ENCODE data around the gene RHEBL1. TPM values are rescaled to one million over a fixed set of nuclear protein-coding genes. Genes with fewer than 3 reads are reported as not detected.
A peak's percentile ranks its signal among the peaks of the same experiment; 100 is the strongest.

Gene RHEBL1
- total RNA-seq, 2 donors from 2014 or later: 1.1 to 2.3 TPM

DNA sequence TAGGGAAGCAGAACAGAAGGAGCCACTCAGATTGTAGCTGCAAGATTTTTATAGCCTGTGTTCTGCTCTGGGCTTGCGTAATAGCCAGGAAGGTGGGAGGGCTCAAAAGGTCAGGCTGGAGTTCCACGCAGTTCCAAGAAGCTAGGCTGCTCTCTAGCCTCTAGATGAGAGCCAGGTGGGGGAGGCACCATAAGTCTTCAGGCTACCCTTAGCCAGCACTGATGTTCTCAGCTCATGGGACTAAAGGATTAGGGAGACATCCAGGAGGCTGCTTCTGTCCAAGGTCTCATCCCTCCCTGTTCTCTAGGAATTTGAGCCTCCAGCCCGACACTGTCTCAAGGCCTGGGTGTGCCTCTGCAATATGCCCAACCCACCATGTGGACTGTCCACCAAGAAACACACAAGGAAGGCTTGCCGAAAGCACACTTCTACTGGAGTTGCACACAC is 39.2 kb upstream of the RHEBL1 start:
- no peaks in the 10 kb centered on the region for H3K27me3 ChIP-seq (replicated peaks; ENCODE audit: insufficient read depth)
- no peaks in the 10 kb centered on the region for H3K4me1 ChIP-seq (replicated peaks)
- H3K27ac ChIP-seq: peak overlapping the region; percentile 95 to 96
- H3K36me3 ChIP-seq: peaks cover 1 to 4% of the 10 kb centered on the region in 2 donors
- H3K9me3 ChIP-seq: no peaks in the 10 kb centered on the region
- H3K4me3 ChIP-seq: peak overlapping the region in 1 of 2 donors; percentile 88
- no peak for DNase-seq (ENCODE audit: low spot score)
- TF ChIP-seq POLR2A (IDR thresholded peaks at IDR 0.05): peak; percentile 63
- no peak for TF ChIP-seq CTCF (IDR thresholded peaks at IDR 0.05)
- peak; percentile 74 for TF ChIP-seq POLR2AphosphoS5 (IDR thresholded peaks at IDR 0.05)
- WGBS: 26% methylated on average over 4 of the region's 4 CpGs
- intact Hi-C loops (cut with DNase I): no loop called here

GRCh38 chr12:49105504-49106084 is 35.8 kb upstream of the RHEBL1 start:
- H3K4me1 ChIP-seq (replicated peaks): no peaks in the 10 kb centered on the region
- H3K36me3 ChIP-seq: peaks cover 15 to 31% of the 10 kb centered on the region in 2 donors
- TF ChIP-seq POLR2AphosphoS5 (IDR thresholded peaks at IDR 0.05) (no peak), POLR2A (IDR thresholded peaks at IDR 0.05) (no peak), CTCF (IDR thresholded peaks at IDR 0.05) (no peak)
- H3K4me3 ChIP-seq: no peak overlapping the region
- no peaks in the 10 kb centered on the region for H3K9me3 ChIP-seq
- 65% methylated on average over 9 of the region's 9 CpGs for WGBS
- no peak for DNase-seq (ENCODE audit: low spot score)
- no peaks in the 10 kb centered on the region for H3K27me3 ChIP-seq (replicated peaks; ENCODE audit: insufficient read depth)
- H3K27ac ChIP-seq: no peak overlapping the region
- intact Hi-C loops (cut with DNase I): no loop called here

DNA sequence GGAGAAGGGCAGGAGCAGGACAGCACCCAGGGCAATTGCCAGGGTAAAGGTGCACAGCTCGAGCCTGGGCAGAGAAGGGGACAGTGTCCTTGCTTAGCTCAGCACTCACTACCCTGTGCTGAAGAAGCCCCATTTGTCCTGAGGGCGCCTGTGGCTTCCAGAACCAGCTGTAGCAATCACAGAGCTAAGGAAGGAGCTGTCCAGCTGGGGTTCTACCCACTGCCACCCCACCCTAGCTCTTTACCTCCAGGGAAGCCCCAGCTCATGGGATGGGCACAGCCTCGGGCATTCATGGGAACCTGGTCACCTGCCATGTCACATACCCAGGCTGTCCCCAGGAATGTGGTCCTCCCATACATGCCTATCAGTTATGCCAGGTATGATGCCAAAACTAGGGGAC is 35.0 kb upstream of the RHEBL1 start:
- intact Hi-C loops (cut with DNase I): no loop called here
- no peaks in the 10 kb centered on the region for H3K4me1 ChIP-seq (replicated peaks)
- no peaks in the 10 kb centered on the region for H3K9me3 ChIP-seq
- DNase-seq (ENCODE audit: low spot score): no peak
- H3K27me3 ChIP-seq (replicated peaks; ENCODE audit: insufficient read depth): no peaks in the 10 kb centered on the region
- TF ChIP-seq POLR2AphosphoS5 (IDR thresholded peaks at IDR 0.05) (no peak), POLR2A (IDR thresholded peaks at IDR 0.05) (no peak), CTCF (IDR thresholded peaks at IDR 0.05) (no peak)
- 90% methylated on average over 3 of the region's 3 CpGs for WGBS
- peaks cover 15 to 31% of the 10 kb centered on the region in 2 donors for H3K36me3 ChIP-seq
- H3K4me3 ChIP-seq: no peak overlapping the region
- H3K27ac ChIP-seq: no peak overlapping the region

DNA sequence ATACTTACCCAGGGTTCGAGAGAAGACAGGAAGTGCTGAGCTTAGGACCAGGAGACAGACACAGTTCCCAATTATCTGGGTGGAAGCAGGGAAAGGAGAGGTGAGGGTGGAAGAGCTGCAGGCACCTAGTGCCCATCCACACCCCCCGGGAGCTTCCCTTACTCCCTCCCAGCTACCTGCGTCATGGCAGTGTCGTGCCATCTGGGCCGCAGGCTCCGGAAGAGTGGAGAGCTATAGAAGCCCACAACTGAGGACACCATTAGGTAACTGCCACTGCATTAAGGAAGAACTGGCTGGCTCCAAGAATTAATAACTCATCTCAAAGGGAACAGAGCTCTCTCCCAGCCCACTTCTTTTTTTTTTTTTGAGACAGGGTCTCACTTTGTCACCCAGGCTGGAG is 30.6 kb upstream of the RHEBL1 start:
- no peak overlapping the region for H3K27ac ChIP-seq
- H3K36me3 ChIP-seq: peaks cover 12 to 31% of the 10 kb centered on the region in 2 donors
- no peak for DNase-seq (ENCODE audit: low spot score)
- no peaks in the 10 kb centered on the region for H3K9me3 ChIP-seq
- no peaks in the 10 kb centered on the region for H3K27me3 ChIP-seq (replicated peaks; ENCODE audit: insufficient read depth)
- H3K4me1 ChIP-seq (replicated peaks): no peaks in the 10 kb centered on the region
- H3K4me3 ChIP-seq: no peak overlapping the region
- WGBS: 95% methylated on average over 6 of the region's 6 CpGs
- TF ChIP-seq CTCF (IDR thresholded peaks at IDR 0.05) (no peak), POLR2AphosphoS5 (IDR thresholded peaks at IDR 0.05) (no peak), POLR2A (IDR thresholded peaks at IDR 0.05) (no peak)
- intact Hi-C loops (cut with DNase I): no loop called here

GRCh38 chr12:49098703-49099102 is 28.9 kb upstream of the RHEBL1 start:
- peaks cover 8 to 27% of the 10 kb centered on the region in 2 donors for H3K36me3 ChIP-seq
- no peaks in the 10 kb centered on the region for H3K27me3 ChIP-seq (replicated peaks; ENCODE audit: insufficient read depth)
- no peak overlapping the region for H3K4me3 ChIP-seq
- 83% methylated on average over 2 of the region's 2 CpGs for WGBS
- H3K4me1 ChIP-seq (replicated peaks): no peaks in the 10 kb centered on the region
- DNase-seq (ENCODE audit: low spot score): no peak
- no peak overlapping the region for H3K27ac ChIP-seq
- intact Hi-C loops (cut with DNase I): no loop called here
- TF ChIP-seq CTCF (IDR thresholded peaks at IDR 0.05) (no peak), POLR2A (IDR thresholded peaks at IDR 0.05) (no peak), POLR2AphosphoS5 (IDR thresholded peaks at IDR 0.05) (no peak)
- no peaks in the 10 kb centered on the region for H3K9me3 ChIP-seq

All from prostate gland (tissue), 2 donors.